CD4-positive, CD25-positive, alpha-beta regulatory T cell (primary cell): Measurements from ENCODE around the gene SYCE3. TPM values are rescaled to one million over a fixed set of nuclear protein-coding genes. Genes with fewer than 3 reads are reported as not detected.

Experiments used
- ATAC-seq, 2 donors: fragments of 150-1000 bp; cut with Tn5 transposase; one replicate each; pipeline ENCODE4 v1.10.0; 2021; ENCODE audit warnings: low read depth in 2 of 2, moderate number of reproducible peaks in 2 of 2, moderate library complexity in 1 of 2
- DNase-seq, 3 donors: peaks; one replicate each; pipeline versions ENCODE4 v3.0.0 to v3.0.0-alpha.2; 2012 to 2022; ENCODE audit warnings: mixed read lengths in 1 of 3
- H3K27ac ChIP-seq: one replicate; pipeline ENCODE4 v1.7.0; 2013; ENCODE audit warnings: mild to moderate bottlenecking, low read length; ENCODE audit not compliant: insufficient read depth, poor library complexity, severe bottlenecking
- H3K27me3 ChIP-seq: one replicate; pipeline ENCODE4 v1.7.0; 2013; ENCODE audit warnings: low read length; ENCODE audit not compliant: control insufficient read depth, insufficient read depth
- H3K36me3 ChIP-seq: one replicate; pipeline ENCODE4 v1.7.0; 2013; ENCODE audit warnings: mild to moderate bottlenecking, low read length, moderate library complexity; ENCODE audit not compliant: control insufficient read depth, insufficient read depth
- H3K4me1 ChIP-seq: 2 replicates; pipeline ENCODE4 v1.7.0; 2013; ENCODE audit warnings: mild to moderate bottlenecking, low read length; ENCODE audit not compliant: insufficient read depth, control insufficient read depth, poor library complexity, severe bottlenecking
- H3K4me3 ChIP-seq: one replicate; pipeline ENCODE4 v1.7.0; 2013; ENCODE audit warnings: low read depth, mild to moderate bottlenecking, low read length, moderate library complexity
- H3K9me3 ChIP-seq, 2 experiments: 1 replicate in 1 of 2; 2 replicates in 1 of 2; pipeline ENCODE4 v1.7.0; 2013; ENCODE audit warnings: low read length in 2 of 2, mild to moderate bottlenecking in 1 of 2, moderate library complexity in 1 of 2; ENCODE audit not compliant: control insufficient read depth in 2 of 2
- H3K27ac Mint-ChIP-seq, 3 donors: one replicate each; pipeline ENCODE4 v1.8.0; 2020 to 2022; ENCODE audit warnings: mild to moderate bottlenecking in 3 of 3, mixed read lengths in 3 of 3, moderate library complexity in 2 of 3
- H3K27me3 Mint-ChIP-seq: one replicate; pipeline ENCODE4 v1.8.0; 2022; ENCODE audit warnings: mild to moderate bottlenecking, mixed read lengths
- H3K36me3 Mint-ChIP-seq: one replicate; pipeline ENCODE4 v1.8.0; 2020; ENCODE audit warnings: mixed read lengths
- H3K4me1 Mint-ChIP-seq, 4 donors: one replicate each; pipeline ENCODE4 v1.8.0; 2020 to 2022; ENCODE audit warnings: mixed read lengths in 4 of 4, mild to moderate bottlenecking in 1 of 4
- H3K4me3 Mint-ChIP-seq, 4 donors: one replicate each; pipeline ENCODE4 v1.8.0; 2020 to 2022; ENCODE audit warnings: mild to moderate bottlenecking in 4 of 4, mixed read lengths in 4 of 4, moderate library complexity in 3 of 4
- H3K9me3 Mint-ChIP-seq, 7 donors: one replicate each; pipeline ENCODE4 v1.8.0; 2020 to 2022; ENCODE audit warnings: mixed read lengths in 7 of 7, mild to moderate bottlenecking in 3 of 7, moderate library complexity in 2 of 7
- polyA plus RNA-seq, 4 donors: library from polyadenylated mRNA; unstranded; fragments of 300-500 nt; fragmentation: Illumina TruSeq; gene quantifications; one replicate each; pipeline ENCODE4 v1.2.3, GENCODE V29; 2021
- total RNA-seq: library from RNA; stranded (reverse); gene quantifications from one replicate; pipeline ENCODE4 v1.2.3, GENCODE V29; 2022

Gene SYCE3, protein sequence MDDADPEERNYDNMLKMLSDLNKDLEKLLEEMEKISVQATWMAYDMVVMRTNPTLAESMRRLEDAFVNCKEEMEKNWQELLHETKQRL
- total RNA-seq = not detected
- not detected for polyA plus RNA-seq

DNA sequence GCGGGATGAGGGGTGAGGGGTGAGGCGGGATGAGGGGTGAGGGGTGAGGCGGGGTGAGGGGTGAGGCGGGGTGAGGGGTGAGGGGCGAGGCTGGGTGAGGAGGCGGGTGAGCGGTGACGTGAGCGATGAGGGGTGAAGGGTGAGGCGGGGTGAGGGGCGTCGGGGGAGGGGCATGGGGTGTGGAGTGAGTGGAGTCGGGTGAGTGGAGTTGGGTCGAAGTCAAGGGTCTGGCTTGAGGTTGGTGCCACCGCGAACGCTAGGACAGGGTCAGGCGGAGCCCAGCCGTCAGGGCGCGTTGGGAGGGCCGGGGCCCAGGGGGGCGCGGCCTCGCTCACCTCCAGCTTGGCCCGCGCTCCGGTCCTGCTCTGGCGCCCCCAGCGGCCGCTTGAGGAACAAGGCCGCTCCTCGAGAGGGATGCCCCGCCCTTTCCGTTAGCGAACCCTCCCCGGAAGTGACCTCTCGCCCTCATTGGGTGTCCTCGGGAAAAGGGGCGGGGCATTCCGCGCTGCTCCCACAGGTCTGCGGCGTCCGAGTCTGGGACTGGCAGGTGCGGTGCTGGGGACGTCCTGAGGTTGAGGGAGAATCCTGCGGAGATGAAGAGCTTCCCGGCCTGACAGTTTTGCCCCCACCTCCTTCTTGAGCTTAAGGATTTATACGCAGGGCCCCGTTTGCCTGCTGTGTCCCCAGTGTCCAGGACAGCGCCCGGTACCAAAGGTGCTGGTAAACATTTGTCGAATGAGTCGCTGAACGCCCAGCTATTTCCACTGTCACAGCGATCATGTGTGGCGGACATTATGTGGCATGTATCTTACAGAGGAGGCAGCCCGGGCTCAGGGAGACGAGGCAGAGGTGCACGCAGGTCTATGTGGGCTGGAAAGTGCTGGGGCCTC lies at the start of gene SYCE3:
Gene SYCE3 (minus strand): TSS at position 397 of the 890 bp plus-strand sequence. CDS start 6,514 bp downstream, outside the sequence.
- DNase-seq = peak; percentile 95 to 96 (median 96)
- no peaks in the 10 kb centered on the region for H3K27me3 ChIP-seq
- Mint-ChIP-seq H3K9me3 (peaks cover 0 to 2% (median 0%) of the 10 kb centered on the region in 7 donors), H3K27ac (peak within 1 kb of the TSS; percentile 88 to 94 (median 90)), H3K27me3 (peaks cover 22% of the 10 kb centered on the region), H3K4me3 (peak within 1 kb of the TSS; percentile 92 to 95 (median 94)), H3K36me3 (peaks cover 2% of the 10 kb centered on the region), H3K4me1 (peaks cover 0 to 23% (median 15%) of the 10 kb centered on the region in 4 donors)
- H3K4me1 ChIP-seq = peaks cover 10% of the 10 kb centered on the region
- no peaks in the 10 kb centered on the region for H3K9me3 ChIP-seq
- peak within 1 kb of the TSS; percentile 69 for H3K4me3 ChIP-seq
- peak within 1 kb of the TSS; percentile 55 for H3K27ac ChIP-seq
- H3K36me3 ChIP-seq = no peaks in the 10 kb centered on the region
- ATAC-seq = peak; percentile 97 to 98

DNA sequence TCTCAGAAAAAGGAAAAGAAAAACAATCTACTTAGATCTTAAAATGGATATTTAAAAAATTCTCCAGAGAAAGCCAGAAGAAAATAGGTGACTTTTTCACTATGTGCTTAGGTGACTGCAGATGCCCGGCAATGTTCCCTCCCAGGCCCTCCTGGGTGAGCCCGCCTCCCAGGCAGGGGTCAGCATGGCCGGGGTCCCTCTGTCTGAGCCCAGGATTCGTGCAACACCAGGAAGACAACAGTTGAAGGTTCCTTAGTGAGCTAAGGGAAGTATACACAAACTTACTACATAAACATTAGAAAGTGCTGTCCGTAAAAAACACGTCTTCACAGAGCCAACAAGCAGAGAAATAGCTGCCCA lies 49.4 kb upstream of the SYCE3 start:
- no peaks in the 10 kb centered on the region for H3K27me3 ChIP-seq
- H3K9me3 ChIP-seq = no peaks in the 10 kb centered on the region
- Mint-ChIP-seq H3K36me3 (no peaks in the 10 kb centered on the region), H3K27ac (no peak overlapping the region), H3K4me1 (peaks cover 0 to 10% (median 2%) of the 10 kb centered on the region in 4 donors), H3K9me3 (no peaks in the 10 kb centered on the region), H3K4me3 (peak overlapping the region in 1 of 4 donors; percentile 1), H3K27me3 (peaks cover 52% of the 10 kb centered on the region)
- ATAC-seq (no peak), DNase-seq (no peak)
- H3K4me1 ChIP-seq = no peaks in the 10 kb centered on the region
- H3K36me3 ChIP-seq = no peaks in the 10 kb centered on the region
- no peak overlapping the region for H3K27ac ChIP-seq
- no peak overlapping the region for H3K4me3 ChIP-seq

DNA sequence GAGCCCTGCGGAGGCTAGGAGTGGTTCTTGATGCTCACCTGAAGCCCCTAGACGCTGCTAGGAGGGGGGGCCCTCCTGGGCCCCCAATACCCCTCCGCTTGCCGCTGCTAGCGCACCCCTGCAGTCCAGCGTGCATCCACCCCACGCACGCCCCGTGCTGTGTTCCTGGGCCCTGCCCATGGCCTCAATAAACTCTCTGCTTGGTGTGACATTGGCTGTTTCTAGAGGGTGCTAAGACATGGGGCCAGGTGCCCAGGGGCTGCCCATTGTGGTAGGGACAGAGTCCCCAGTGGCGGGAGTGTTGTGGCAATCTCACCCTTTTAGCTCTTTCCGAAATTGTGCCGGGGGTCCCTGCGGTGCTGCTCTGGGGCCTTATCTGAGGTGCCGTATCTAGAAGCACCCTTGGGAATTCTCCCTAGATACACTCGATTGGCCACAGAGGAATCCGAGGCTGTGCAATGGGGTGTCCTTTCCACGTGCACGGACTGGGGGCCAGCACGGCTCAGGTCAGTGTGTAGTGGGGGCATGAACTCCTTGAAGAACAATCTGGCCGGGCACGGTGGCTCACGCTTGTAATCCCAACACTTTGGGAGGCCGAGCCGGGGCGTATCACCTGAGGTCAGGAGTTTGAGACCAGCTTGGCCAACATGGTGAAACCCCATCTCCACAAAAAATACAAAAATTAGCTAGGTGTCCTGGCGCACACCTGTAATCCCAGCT lies 48.8 kb upstream of the SYCE3 start:
- H3K9me3 ChIP-seq = no peaks in the 10 kb centered on the region
- H3K4me3 ChIP-seq = no peak overlapping the region
- H3K27me3 Mint-ChIP-seq = peaks cover 53% of the 10 kb centered on the region
- no peak for ATAC-seq
- H3K36me3 ChIP-seq = no peaks in the 10 kb centered on the region
- no peak for DNase-seq
- no peaks in the 10 kb centered on the region for H3K9me3 Mint-ChIP-seq
- H3K27me3 ChIP-seq = no peaks in the 10 kb centered on the region
- no peak overlapping the region for H3K4me3 Mint-ChIP-seq
- H3K4me1 ChIP-seq = no peaks in the 10 kb centered on the region
- peaks cover 0 to 10% (median 2%) of the 10 kb centered on the region in 4 donors for H3K4me1 Mint-ChIP-seq
- H3K36me3 Mint-ChIP-seq = no peaks in the 10 kb centered on the region
- no peak overlapping the region for H3K27ac ChIP-seq
- H3K27ac Mint-ChIP-seq = no peak overlapping the region

DNA sequence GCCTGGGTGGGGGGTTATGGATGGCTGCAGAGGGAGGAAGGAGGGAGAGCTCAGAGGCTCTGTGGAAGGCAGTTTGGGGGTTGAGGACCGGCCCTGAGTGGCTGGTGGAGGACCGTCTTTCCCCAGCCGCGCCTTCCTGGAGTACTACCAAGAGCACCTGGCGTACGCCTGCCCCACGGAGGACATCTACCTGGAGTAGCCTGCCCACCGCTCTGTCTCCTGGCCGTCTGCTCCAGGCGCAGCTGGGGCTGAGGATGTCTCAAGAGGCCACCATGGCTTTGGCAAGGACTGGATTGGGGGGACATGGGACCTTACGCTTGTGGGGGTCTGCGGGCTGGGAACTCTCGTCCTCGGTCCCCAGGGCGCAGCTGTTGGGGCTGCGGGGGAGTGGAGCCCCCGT lies 47.9 kb upstream of the SYCE3 start:
- no peaks in the 10 kb centered on the region for H3K9me3 ChIP-seq
- no peak overlapping the region for H3K27ac ChIP-seq
- no peaks in the 10 kb centered on the region for H3K4me1 ChIP-seq
- peaks cover 0 to 10% (median 2%) of the 10 kb centered on the region in 4 donors for H3K4me1 Mint-ChIP-seq
- H3K4me3 Mint-ChIP-seq = no peak overlapping the region
- no peaks in the 10 kb centered on the region for H3K36me3 Mint-ChIP-seq
- H3K9me3 Mint-ChIP-seq = no peaks in the 10 kb centered on the region
- H3K36me3 ChIP-seq = no peaks in the 10 kb centered on the region
- ATAC-seq (no peak), DNase-seq (no peak)
- no peak overlapping the region for H3K4me3 ChIP-seq
- H3K27me3 ChIP-seq = no peaks in the 10 kb centered on the region
- H3K27me3 Mint-ChIP-seq = peaks cover 53% of the 10 kb centered on the region
- H3K27ac Mint-ChIP-seq = no peak overlapping the region

DNA sequence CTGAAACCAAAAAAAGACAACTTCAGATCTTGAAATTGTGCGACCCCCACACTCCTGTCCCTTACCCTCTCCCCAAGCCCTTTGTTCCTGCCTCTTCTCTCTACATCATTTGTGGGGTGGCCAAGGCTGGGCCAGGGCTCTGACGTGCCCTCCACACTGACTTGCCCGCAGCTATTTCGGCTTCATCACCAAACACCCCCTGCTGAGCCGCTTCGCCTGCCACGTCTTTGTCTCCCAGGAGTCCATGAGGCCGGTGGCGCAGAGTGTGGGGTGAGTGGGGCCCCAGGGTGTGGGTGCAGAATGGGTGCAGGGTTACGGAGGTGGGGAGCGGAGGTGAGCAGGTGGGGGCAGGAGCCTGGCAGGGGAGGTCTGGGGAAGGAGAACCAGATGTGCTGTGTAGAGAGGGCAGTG lies 47.3 kb upstream of the SYCE3 start:
- ATAC-seq (no peak), DNase-seq (no peak)
- Mint-ChIP-seq H3K4me3 (no peak overlapping the region), H3K27me3 (peaks cover 51% of the 10 kb centered on the region), H3K9me3 (no peaks in the 10 kb centered on the region), H3K4me1 (peaks cover 0 to 10% (median 2%) of the 10 kb centered on the region in 4 donors), H3K27ac (no peak overlapping the region), H3K36me3 (no peaks in the 10 kb centered on the region)
- Histone ChIP-seq H3K4me3 (no peak overlapping the region), H3K27me3 (no peaks in the 10 kb centered on the region), H3K4me1 (no peaks in the 10 kb centered on the region), H3K36me3 (no peaks in the 10 kb centered on the region), H3K9me3 (no peaks in the 10 kb centered on the region), H3K27ac (no peak overlapping the region)

DNA sequence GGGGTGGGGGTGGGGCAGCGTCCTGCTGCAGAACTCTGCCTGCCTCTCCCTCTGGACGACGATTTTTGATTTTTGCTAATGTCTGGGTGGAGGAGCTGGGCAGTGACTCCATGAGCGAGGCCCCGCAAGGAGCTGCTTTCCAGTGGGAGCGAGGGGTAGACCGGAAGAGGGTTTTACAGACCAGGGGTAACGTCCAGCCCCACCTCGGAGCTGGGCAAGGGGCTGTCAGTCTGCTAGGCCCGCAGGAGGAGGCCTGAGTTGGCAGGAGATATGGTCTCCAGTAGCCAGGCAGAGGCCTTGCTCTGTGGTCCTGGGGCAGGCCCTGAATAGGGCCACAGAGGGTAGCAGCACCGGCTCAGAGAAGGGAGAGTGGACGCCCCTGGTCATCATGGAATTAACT lies 46.9 kb upstream of the SYCE3 start:
- Mint-ChIP-seq H3K4me3 (no peak overlapping the region), H3K36me3 (no peaks in the 10 kb centered on the region), H3K27me3 (peaks cover 46% of the 10 kb centered on the region), H3K9me3 (no peaks in the 10 kb centered on the region), H3K27ac (no peak overlapping the region), H3K4me1 (peaks cover 0 to 10% (median 2%) of the 10 kb centered on the region in 4 donors)
- DNase-seq (no peak), ATAC-seq (no peak)
- Histone ChIP-seq H3K27ac (no peak overlapping the region), H3K4me3 (no peak overlapping the region), H3K36me3 (no peaks in the 10 kb centered on the region), H3K9me3 (no peaks in the 10 kb centered on the region), H3K27me3 (no peaks in the 10 kb centered on the region), H3K4me1 (no peaks in the 10 kb centered on the region)

DNA sequence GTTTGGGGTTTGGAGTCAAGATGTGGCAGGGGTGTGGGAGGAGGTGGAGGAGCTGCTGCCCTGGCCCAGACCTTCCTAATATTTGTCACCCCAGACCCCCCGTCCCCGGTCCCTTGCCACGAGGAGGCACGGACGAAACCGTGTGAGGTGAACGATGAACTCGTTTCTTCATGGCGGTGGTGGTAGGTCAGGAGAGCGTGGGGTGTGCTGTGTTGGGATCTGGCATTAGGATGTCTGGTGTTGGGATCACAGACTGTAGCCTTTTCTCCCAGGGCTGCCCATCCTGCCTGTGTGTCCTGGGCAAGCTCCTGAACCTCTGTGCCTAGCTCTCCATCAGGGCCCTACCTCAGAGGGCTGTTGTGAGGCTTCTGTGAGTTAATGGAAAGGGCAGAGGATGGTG lies 46.3 kb upstream of the SYCE3 start:
- H3K9me3 Mint-ChIP-seq = no peaks in the 10 kb centered on the region
- no peak for ATAC-seq

More for the DNA sequence above, 46.3 kb upstream of the SYCE3 start:
- Mint-ChIP-seq H3K27me3 (peaks cover 41% of the 10 kb centered on the region), H3K4me3 (no peak overlapping the region), H3K36me3 (no peaks in the 10 kb centered on the region), H3K27ac (no peak overlapping the region), H3K4me1 (peaks cover 0 to 10% (median 2%) of the 10 kb centered on the region in 4 donors)
- no peaks in the 10 kb centered on the region for H3K4me1 ChIP-seq
- DNase-seq = no peak
- H3K27me3 ChIP-seq = no peaks in the 10 kb centered on the region
- no peak overlapping the region for H3K27ac ChIP-seq
- no peak overlapping the region for H3K4me3 ChIP-seq
- H3K36me3 ChIP-seq = no peaks in the 10 kb centered on the region
- no peaks in the 10 kb centered on the region for H3K9me3 ChIP-seq
